Stomach smooth muscle (tissue), 2 donors: ENCODE measurements around the gene CACNA1H.

Experiments
- H3K27ac ChIP-seq: one replicate; pipeline ENCODE4 v1.7.0; 2013; ENCODE audit warnings: mild to moderate bottlenecking, low read length, inconsistent platforms
- H3K27me3 ChIP-seq, 2 donors: one replicate each; pipeline ENCODE4 v1.7.0; 2013; ENCODE audit warnings: low read length in 2 of 2; ENCODE audit not compliant: insufficient read depth in 2 of 2, control insufficient read depth in 1 of 2
- H3K36me3 ChIP-seq, 2 donors: one replicate each; pipeline ENCODE4 v1.7.0; 2013; ENCODE audit warnings: low read length in 2 of 2; ENCODE audit not compliant: control insufficient read depth in 2 of 2, insufficient read depth in 2 of 2
- H3K4me1 ChIP-seq: one replicate; pipeline ENCODE4 v1.7.0; 2013; ENCODE audit warnings: low read length; ENCODE audit not compliant: control insufficient read depth, insufficient read depth
- H3K4me3 ChIP-seq, 2 donors: one replicate each; pipeline ENCODE4 v1.7.0; 2013; ENCODE audit warnings: low read length in 2 of 2
- H3K9ac ChIP-seq, 2 donors: one replicate each; pipeline ENCODE4 v1.7.0; 2013; ENCODE audit warnings: low read length in 2 of 2, mild to moderate bottlenecking in 1 of 2
- H3K9me3 ChIP-seq, 2 donors: one replicate each; pipeline ENCODE4 v1.7.0; 2013; ENCODE audit warnings: low read length in 2 of 2; ENCODE audit not compliant: control insufficient read depth in 2 of 2
- donor health status: healthy.
- donor health status: Pancreatic carcinoma.

The CACNA1H gene

DNA sequence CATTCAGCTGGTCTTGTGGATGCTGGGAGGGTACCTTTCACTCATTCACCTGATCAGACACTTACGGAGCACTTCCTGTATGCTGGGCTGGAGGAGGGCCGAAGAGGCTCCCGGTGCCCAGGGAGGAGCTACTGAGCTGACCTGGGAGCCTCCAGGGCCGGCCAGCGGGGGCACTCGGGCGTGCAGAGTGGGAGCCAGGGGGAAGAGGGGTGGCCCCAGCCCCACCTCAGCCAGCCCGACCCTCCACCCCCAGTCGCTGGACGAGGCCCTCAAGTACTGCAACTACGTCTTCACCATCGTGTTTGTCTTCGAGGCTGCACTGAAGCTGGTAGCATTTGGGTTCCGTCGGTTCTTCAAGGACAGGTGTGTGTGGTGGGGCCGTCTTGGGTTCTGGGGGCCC is 61.8 kb downstream of the CACNA1H start:
- Histone ChIP-seq H3K36me3 (peaks cover 21 to 31% of the 10 kb centered on the region in 2 donors), H3K4me1 (no peaks in the 10 kb centered on the region), H3K27me3 (no peaks in the 10 kb centered on the region), H3K4me3 (no peak overlapping the region), H3K27ac (no peak overlapping the region), H3K9me3 (no peaks in the 10 kb centered on the region), H3K9ac (no peak overlapping the region)

DNA sequence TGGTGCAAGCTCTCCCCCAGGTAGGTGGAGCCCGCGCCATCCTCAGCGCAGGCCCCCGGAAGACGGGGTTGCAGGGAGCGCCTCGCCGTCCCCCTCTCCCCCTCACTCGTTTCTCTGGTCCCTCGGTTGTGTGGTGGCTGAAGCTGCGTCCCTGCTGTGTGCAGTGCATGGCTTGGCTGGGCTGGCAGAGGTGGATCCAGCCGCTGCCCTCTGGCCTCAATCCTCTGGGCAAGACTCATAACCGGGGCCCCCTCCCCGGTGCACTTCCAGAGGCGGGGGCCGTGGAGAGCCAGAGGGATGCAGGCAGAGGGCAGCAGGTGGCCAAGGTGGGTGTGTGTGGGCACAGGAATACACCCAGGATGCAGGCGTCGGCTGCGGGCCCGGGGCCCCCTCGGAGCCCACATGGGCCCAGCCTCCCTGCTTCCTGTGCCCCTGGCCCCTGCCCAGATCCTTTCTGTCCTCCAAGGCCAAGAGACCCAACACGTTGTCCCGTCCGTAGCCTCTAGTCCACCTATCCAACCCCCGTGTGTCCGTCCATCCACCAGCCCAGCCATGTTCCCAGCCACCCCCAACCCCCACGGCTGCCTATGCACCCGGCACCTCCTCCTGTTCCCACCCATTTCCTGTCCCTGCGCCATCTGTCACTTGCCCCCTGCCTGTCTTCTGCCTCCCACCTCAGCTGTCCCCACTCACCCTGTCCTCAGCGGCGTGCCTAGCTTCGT is 62.8 kb downstream of the CACNA1H start:
- Histone ChIP-seq H3K27ac (no peak overlapping the region), H3K9ac (no peak overlapping the region), H3K9me3 (no peaks in the 10 kb centered on the region), H3K4me1 (no peaks in the 10 kb centered on the region), H3K4me3 (no peak overlapping the region), H3K36me3 (peaks cover 22 to 29% of the 10 kb centered on the region in 2 donors), H3K27me3 (no peaks in the 10 kb centered on the region)

DNA sequence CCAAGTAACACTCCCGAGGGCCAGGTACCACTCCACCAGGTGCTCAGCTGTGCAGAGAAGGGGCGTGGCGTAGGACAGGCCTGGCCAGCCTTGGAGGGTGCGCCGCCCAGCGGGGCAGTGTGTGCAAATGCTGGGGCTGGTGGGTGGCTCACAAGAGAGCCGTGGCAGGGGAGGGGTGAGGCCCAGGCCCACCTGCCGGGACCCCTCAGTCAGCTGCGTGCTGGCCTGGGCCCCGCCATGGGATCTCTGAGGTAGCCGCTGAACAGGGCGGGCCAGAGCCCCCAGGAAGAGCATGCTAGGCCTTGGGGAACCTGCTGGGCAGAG is 63.4 kb downstream of the CACNA1H start:
- no peaks in the 10 kb centered on the region for H3K27me3 ChIP-seq
- peaks cover 18 to 24% of the 10 kb centered on the region in 2 donors for H3K36me3 ChIP-seq
- no peaks in the 10 kb centered on the region for H3K9me3 ChIP-seq
- H3K4me3 ChIP-seq: no peak overlapping the region
- H3K4me1 ChIP-seq: peaks cover under 1% of the 10 kb centered on the region
- no peak overlapping the region for H3K27ac ChIP-seq
- no peak overlapping the region for H3K9ac ChIP-seq

GRCh38 chr16:1216681-1217400 is 63.9 kb downstream of the CACNA1H start:
- Histone ChIP-seq H3K4me1 (peaks cover 4% of the 10 kb centered on the region), H3K4me3 (no peak overlapping the region), H3K9ac (no peak overlapping the region), H3K27ac (no peak overlapping the region), H3K27me3 (no peaks in the 10 kb centered on the region), H3K9me3 (no peaks in the 10 kb centered on the region), H3K36me3 (peaks cover 16 to 21% of the 10 kb centered on the region in 2 donors)

DNA sequence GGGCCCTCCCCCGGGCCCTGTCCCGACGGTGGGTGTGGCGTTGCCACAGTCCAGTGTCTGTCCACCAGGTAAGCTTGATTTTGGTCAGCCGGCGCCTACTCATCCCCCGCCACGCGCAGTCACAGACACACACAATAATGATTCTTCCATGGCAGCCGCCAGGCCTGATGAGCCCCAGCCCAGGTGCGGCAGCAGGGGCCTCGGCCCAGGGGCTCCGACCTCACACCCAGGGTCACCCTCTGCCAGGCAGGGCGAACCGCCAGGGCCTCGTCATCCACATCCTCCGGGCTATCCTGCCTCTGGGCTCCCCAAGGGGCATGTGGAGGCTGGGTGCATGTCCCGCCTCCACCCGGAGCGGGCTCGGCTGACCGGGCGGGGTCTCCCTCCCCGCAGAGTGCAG is 64.6 kb downstream of the CACNA1H start:
- Histone ChIP-seq H3K36me3 (peaks cover 16 to 21% of the 10 kb centered on the region in 2 donors), H3K9ac (no peak overlapping the region), H3K4me1 (peaks cover 4% of the 10 kb centered on the region), H3K27ac (no peak overlapping the region), H3K27me3 (no peaks in the 10 kb centered on the region), H3K9me3 (no peaks in the 10 kb centered on the region), H3K4me3 (no peak overlapping the region)

- H3K27ac ChIP-seq: no peak overlapping the region
- no peak overlapping the region for H3K4me3 ChIP-seq
- H3K9me3 ChIP-seq: no peaks in the 10 kb centered on the region
- H3K9ac ChIP-seq: no peak overlapping the region
- peaks cover 13 to 21% of the 10 kb centered on the region in 2 donors for H3K36me3 ChIP-seq
- H3K4me1 ChIP-seq: peaks cover 4% of the 10 kb centered on the region
- H3K27me3 ChIP-seq: no peaks in the 10 kb centered on the region
These were observed 65.4 kb downstream of the CACNA1H start for GRCh38 chr16:1218061-1218929.

- no peak overlapping the region for H3K4me3 ChIP-seq
- peaks cover 4% of the 10 kb centered on the region for H3K4me1 ChIP-seq
- H3K27me3 ChIP-seq: no peaks in the 10 kb centered on the region
- no peak overlapping the region for H3K27ac ChIP-seq
- H3K36me3 ChIP-seq: peaks cover 13 to 18% of the 10 kb centered on the region in 2 donors
- H3K9me3 ChIP-seq: no peaks in the 10 kb centered on the region
- H3K9ac ChIP-seq: no peak overlapping the region
These were observed 66.2 kb downstream of the CACNA1H start for GRCh38 chr16:1218930-1219611.

DNA sequence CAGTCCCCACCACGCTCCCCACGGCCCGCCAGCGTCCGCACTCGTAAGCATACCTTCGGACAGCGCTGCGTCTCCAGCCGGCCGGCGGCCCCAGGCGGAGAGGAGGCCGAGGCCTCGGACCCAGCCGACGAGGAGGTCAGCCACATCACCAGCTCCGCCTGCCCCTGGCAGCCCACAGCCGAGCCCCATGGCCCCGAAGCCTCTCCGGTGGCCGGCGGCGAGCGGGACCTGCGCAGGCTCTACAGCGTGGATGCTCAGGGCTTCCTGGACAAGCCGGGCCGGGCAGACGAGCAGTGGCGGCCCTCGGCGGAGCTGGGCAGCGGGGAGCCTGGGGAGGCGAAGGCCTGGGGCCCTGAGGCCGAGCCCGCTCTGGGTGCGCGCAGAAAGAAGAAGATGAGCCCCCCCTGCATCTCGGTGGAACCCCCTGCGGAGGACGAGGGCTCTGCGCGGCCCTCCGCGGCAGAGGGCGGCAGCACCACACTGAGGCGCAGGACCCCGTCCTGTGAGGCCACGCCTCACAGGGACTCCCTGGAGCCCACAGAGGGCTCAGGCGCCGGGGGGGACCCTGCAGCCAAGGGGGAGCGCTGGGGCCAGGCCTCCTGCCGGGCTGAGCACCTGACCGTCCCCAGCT is 67.3 kb downstream of the CACNA1H start:
- H3K27me3 ChIP-seq: no peaks in the 10 kb centered on the region
- H3K36me3 ChIP-seq: peaks cover 13 to 15% of the 10 kb centered on the region in 2 donors
- H3K4me1 ChIP-seq: peaks cover 6% of the 10 kb centered on the region
- no peak overlapping the region for H3K9ac ChIP-seq
- H3K4me3 ChIP-seq: no peak overlapping the region
- H3K27ac ChIP-seq: no peak overlapping the region
- H3K9me3 ChIP-seq: no peaks in the 10 kb centered on the region

DNA sequence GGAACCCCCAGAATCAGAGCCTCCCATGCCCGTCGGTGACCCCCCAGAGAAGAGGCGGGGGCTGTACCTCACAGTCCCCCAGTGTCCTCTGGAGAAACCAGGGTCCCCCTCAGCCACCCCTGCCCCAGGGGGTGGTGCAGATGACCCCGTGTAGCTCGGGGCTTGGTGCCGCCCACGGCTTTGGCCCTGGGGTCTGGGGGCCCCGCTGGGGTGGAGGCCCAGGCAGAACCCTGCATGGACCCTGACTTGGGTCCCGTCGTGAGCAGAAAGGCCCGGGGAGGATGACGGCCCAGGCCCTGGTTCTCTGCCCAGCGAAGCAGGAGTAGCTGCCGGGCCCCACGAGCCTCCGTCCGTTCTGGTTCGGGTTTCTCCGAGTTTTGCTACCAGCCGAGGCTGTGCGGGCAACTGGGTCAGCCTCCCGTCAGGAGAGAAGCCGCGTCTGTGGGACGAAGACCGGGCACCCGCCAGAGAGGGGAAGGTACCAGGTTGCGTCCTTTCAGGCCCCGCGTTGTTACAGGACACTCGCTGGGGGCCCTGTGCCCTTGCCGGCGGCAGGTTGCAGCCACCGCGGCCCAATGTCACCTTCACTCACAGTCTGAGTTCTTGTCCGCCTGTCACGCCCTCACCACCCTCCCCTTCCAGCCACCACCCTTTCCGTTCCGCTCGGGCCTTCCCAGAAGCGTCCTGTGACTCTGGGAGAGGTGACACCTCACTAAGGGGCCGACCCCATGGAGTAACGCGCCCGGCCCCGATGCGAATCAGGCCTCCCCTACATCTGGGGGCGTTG is 68.1 kb downstream of the CACNA1H start:
- no peak overlapping the region for H3K9ac ChIP-seq
- no peaks in the 10 kb centered on the region for H3K9me3 ChIP-seq
- H3K27me3 ChIP-seq: no peaks in the 10 kb centered on the region
- H3K4me3 ChIP-seq: no peak overlapping the region
- H3K27ac ChIP-seq: no peak overlapping the region
- H3K36me3 ChIP-seq: peaks cover 13 to 15% of the 10 kb centered on the region in 2 donors
- peaks cover 14% of the 10 kb centered on the region for H3K4me1 ChIP-seq
